Endodermal cell (in vitro differentiated cells): ENCODE measurements around the gene PPP1R14C. TPM values are rescaled to one million over a fixed set of nuclear protein-coding genes. Genes with fewer than 3 reads are reported as not detected.

Experiments used
- DNase-seq: peaks from one replicate; pipeline ENCODE4 v3.0.0-alpha.2; 2017
- H3K27ac ChIP-seq: 2 replicates; pipeline ENCODE4 v1.5.1; 2013; ENCODE audit warnings: mild to moderate bottlenecking, low read depth, low read length, moderate library complexity
- H3K27me3 ChIP-seq: 2 replicates; pipeline ENCODE4 v1.6.1; 2013; ENCODE audit warnings: mild to moderate bottlenecking, low read length, moderate library complexity; ENCODE audit not compliant: insufficient read depth, control insufficient read depth, poor library complexity, severe bottlenecking
- H3K36me3 ChIP-seq: 2 replicates; pipeline ENCODE4 v1.7.0; 2013; ENCODE audit warnings: mild to moderate bottlenecking, low read length, moderate library complexity; ENCODE audit not compliant: control insufficient read depth, insufficient read depth
- H3K4me1 ChIP-seq: one replicate; pipeline ENCODE4 v1.7.0; 2013; ENCODE audit warnings: low read length; ENCODE audit not compliant: control insufficient read depth, insufficient read depth
- H3K4me3 ChIP-seq: 2 replicates; pipeline ENCODE4 v1.5.1; 2013; ENCODE audit warnings: mild to moderate bottlenecking, low read length, moderate library complexity
- H3K9ac ChIP-seq: 2 replicates; pipeline ENCODE4 v1.6.1; 2013; ENCODE audit warnings: mild to moderate bottlenecking, low read length, moderate library complexity; ENCODE audit not compliant: poor library complexity, severe bottlenecking; ENCODE audit errors: extremely low read depth
- H3K9me3 ChIP-seq: 2 replicates; pipeline ENCODE4 v1.6.1; 2013; ENCODE audit warnings: mild to moderate bottlenecking, low read length, moderate library complexity; ENCODE audit not compliant: control insufficient read depth
- H3K27ac Mint-ChIP-seq: 2 replicates; pipeline ENCODE4 v1.8.0; 2020; ENCODE audit warnings: mixed read lengths
- H3K27me3 Mint-ChIP-seq: 2 replicates; pipeline ENCODE4 v1.8.0; 2021; ENCODE audit warnings: mild to moderate bottlenecking, mixed read lengths; ENCODE audit not compliant: insufficient read depth
- H3K36me3 Mint-ChIP-seq: 2 replicates; pipeline ENCODE4 v1.8.0; 2020; ENCODE audit warnings: low read depth, mixed read lengths
- H3K4me1 Mint-ChIP-seq: 2 replicates; pipeline ENCODE4 v1.8.0; 2020; ENCODE audit warnings: mixed read lengths
- H3K4me3 Mint-ChIP-seq: 2 replicates; pipeline ENCODE4 v1.8.0; 2020; ENCODE audit warnings: mild to moderate bottlenecking, moderate library complexity, mixed read lengths
- H3K9me3 Mint-ChIP-seq: 2 replicates; pipeline ENCODE4 v1.8.0; 2020; ENCODE audit warnings: mild to moderate bottlenecking, mixed read lengths
- CTCF ChIP-seq: fragments of 200-600 bp; sonication (generic); conservative IDR thresholded peaks from 2 replicates; pipeline ENCODE4 v1.5.0; 2021; ENCODE audit warnings: antibody characterized with exemption, mild to moderate bottlenecking
- WGBS, 2 experiments: methylation state at CpG; one replicate each; pipeline versions ENCODE4 v1.1.5 to v1.1.7; 2013; ENCODE audit warnings: missing lambda C conversion rate in 2 of 2, mixed read lengths in 1 of 2; ENCODE audit not compliant: insufficient coverage in 1 of 2, insufficient read length in 1 of 2; 5-methylcytosine and 5-hydroxymethylcytosine counted together
- total RNA-seq, 2 donors: library from RNA; stranded (reverse); fragmentation: NEBNext Ultra II Directional in 1 of 2; extraction: Animal tissue kit (Norgen Biotek cat#: 25700) in 1 of 2; gene quantifications; 2 replicates in 1 of 2; 3 replicates in 1 of 2; pipeline ENCODE4 v1.2.1, GENCODE V29; 2021

PPP1R14C gene
- total RNA-seq, 2 donors from 2014 or later = 0.20 to 0.29 TPM

- no peak for TF ChIP-seq CTCF
- Histone ChIP-seq H3K27ac (peak overlapping the region; percentile 99), H3K4me1 (no peaks in the 10 kb centered on the region), H3K36me3 (no peaks in the 10 kb centered on the region), H3K4me3 (no peak overlapping the region), H3K9ac (no peak overlapping the region), H3K27me3 (no peaks in the 10 kb centered on the region), H3K9me3 (no peaks in the 10 kb centered on the region)
- Mint-ChIP-seq H3K9me3 (peaks cover 8% of the 10 kb centered on the region), H3K36me3 (no peaks in the 10 kb centered on the region), H3K4me3 (no peak overlapping the region), H3K27me3 (peaks cover 8% of the 10 kb centered on the region), H3K4me1 (no peaks in the 10 kb centered on the region), H3K27ac (no peak overlapping the region)
- 71 to 82% methylated on average over 2 of the region's 2 CpGs for WGBS, 2 experiments
- no peak for DNase-seq
Observed at GRCh38 chr6:150286460-150286859, 143.6 kb downstream of the PPP1R14C start.

GRCh38 chr6:150286912-150287311 is 144.1 kb downstream of the PPP1R14C start:
- Mint-ChIP-seq H3K4me1 (no peaks in the 10 kb centered on the region), H3K4me3 (no peak overlapping the region)
- no peaks in the 10 kb centered on the region for H3K4me1 ChIP-seq

GRCh38 chr6:150288456-150288855 is 145.6 kb downstream of the PPP1R14C start:
- Mint-ChIP-seq H3K4me3 (no peak overlapping the region), H3K9me3 (peaks cover 8% of the 10 kb centered on the region), H3K27ac (no peak overlapping the region), H3K36me3 (no peaks in the 10 kb centered on the region), H3K27me3 (peaks cover 4% of the 10 kb centered on the region), H3K4me1 (no peaks in the 10 kb centered on the region)
- no peak for DNase-seq
- 93 to 95% methylated on average over 3 to 4 of the region's 4 CpGs for WGBS, 2 experiments
- no peaks in the 10 kb centered on the region for H3K9me3 ChIP-seq
- no peaks in the 10 kb centered on the region for H3K27me3 ChIP-seq
- no peak overlapping the region for H3K27ac ChIP-seq
- no peaks in the 10 kb centered on the region for H3K4me1 ChIP-seq
- no peaks in the 10 kb centered on the region for H3K36me3 ChIP-seq
- no peak overlapping the region for H3K9ac ChIP-seq
- no peak for TF ChIP-seq CTCF
- H3K4me3 ChIP-seq = no peak overlapping the region

More at GRCh38 chr6:150286912-150287311, 144.1 kb downstream of the PPP1R14C start:
- no peak overlapping the region for H3K4me3 ChIP-seq
- no peak for TF ChIP-seq CTCF
- H3K27me3 Mint-ChIP-seq = peaks cover 8% of the 10 kb centered on the region
- 67 to 89% methylated on average over 1 to 2 of the region's 2 CpGs for WGBS, 2 experiments
- no peaks in the 10 kb centered on the region for H3K27me3 ChIP-seq
- no peak for DNase-seq
- no peak overlapping the region for H3K9ac ChIP-seq
- no peaks in the 10 kb centered on the region for H3K9me3 ChIP-seq
- H3K9me3 Mint-ChIP-seq = peaks cover 8% of the 10 kb centered on the region
- H3K27ac ChIP-seq = peak overlapping the region; percentile 99
- no peaks in the 10 kb centered on the region for H3K36me3 Mint-ChIP-seq
- no peaks in the 10 kb centered on the region for H3K36me3 ChIP-seq
- no peak overlapping the region for H3K27ac Mint-ChIP-seq
